Fibroblast of skin of right quadriceps (primary cell): ENCODE data around the gene INTS3.

Experiments
- DNase-seq: peaks from one replicate; pipeline ENCODE4 v3.0.0-alpha.2; 2013

The INTS3 gene

GRCh38 chr1:153799016-153799415, 71.2 kb downstream of the INTS3 start:
- no peak for DNase-seq

- no peak for DNase-seq
These were observed 72.0 kb downstream of the INTS3 start for GRCh38 chr1:153799566-153800465.

- DNase-seq = no peak
These were observed 72.7 kb downstream of the INTS3 start for GRCh38 chr1:153800516-153800915.

GRCh38 chr1:153801028-153801625, 73.3 kb downstream of the INTS3 start:
- DNase-seq = no peak

GRCh38 chr1:153801786-153802697, 74.2 kb downstream of the INTS3 start:
- no peak for DNase-seq

GRCh38 chr1:153803470-153804056, 75.7 kb downstream of the INTS3 start:
- DNase-seq = no peak

GRCh38 chr1:153804112-153804511, 76.3 kb downstream of the INTS3 start:
- no peak for DNase-seq

- DNase-seq = peak; percentile 87
These were observed 77.3 kb downstream of the INTS3 start for GRCh38 chr1:153805042-153805745.

- DNase-seq = no peak
These were observed 78.3 kb downstream of the INTS3 start for GRCh38 chr1:153805886-153806719.

- DNase-seq = no peak
These were observed 88.5 kb downstream of the INTS3 start for GRCh38 chr1:153816283-153816889.

GRCh38 chr1:153818876-153819275, 91.0 kb downstream of the INTS3 start:
- no peak for DNase-seq
